ENCODE data around the gene MRGPRD.

The MRGPRD gene

GRCh38 chr11:68980776-68981065 lies at the start of gene MRGPRD:
TSS of gene MRGPRD (minus strand) at chr11:68980986. CDS start at chr11:68980986, 0 bp downstream.
- TF ChIP-seq ZFX (IDR thresholded peaks at IDR 0.05), result no peak
- TF ChIP-seq CTCF (conservative IDR thresholded peaks at IDR 0.05), result no peak
- H3K27ac ChIP-seq, result no peak within 1 kb of the TSS

GRCh38 chr11:69030301-69030700 lies 49.5 kb upstream of the MRGPRD start:
- TF ChIP-seq CTCF (conservative IDR thresholded peaks at IDR 0.05) (no peak), ZFX (IDR thresholded peaks at IDR 0.05) (no peak)

GRCh38 chr11:69027704-69028372 lies 47.1 kb upstream of the MRGPRD start:
- no peak for TF ChIP-seq ZFX (IDR thresholded peaks at IDR 0.05)
- TF ChIP-seq CTCF (conservative IDR thresholded peaks at IDR 0.05), result no peak
- no peak overlapping the region for H3K27ac ChIP-seq

More at GRCh38 chr11:69030301-69030700, 49.5 kb upstream of the MRGPRD start:
- H3K27ac ChIP-seq, result no peak overlapping the region

GRCh38 chr11:69024509-69024908 lies 43.7 kb upstream of the MRGPRD start:
- H3K27ac ChIP-seq, result no peak overlapping the region
- TF ChIP-seq CTCF (conservative IDR thresholded peaks at IDR 0.05) (no peak), ZFX (IDR thresholded peaks at IDR 0.05) (no peak)

- no peak for TF ChIP-seq ZFX (IDR thresholded peaks at IDR 0.05)
- TF ChIP-seq CTCF (conservative IDR thresholded peaks at IDR 0.05), result no peak
- H3K27ac ChIP-seq, result no peak overlapping the region
These were observed 41.5 kb upstream of the MRGPRD start for GRCh38 chr11:69022260-69022659.

GRCh38 chr11:69018924-69019323 lies 38.1 kb upstream of the MRGPRD start:
- no peak for TF ChIP-seq CTCF (conservative IDR thresholded peaks at IDR 0.05)
- TF ChIP-seq ZFX (IDR thresholded peaks at IDR 0.05), result no peak
- no peak overlapping the region for H3K27ac ChIP-seq

- no peak overlapping the region for H3K27ac ChIP-seq
- no peak for TF ChIP-seq CTCF (conservative IDR thresholded peaks at IDR 0.05)
- TF ChIP-seq ZFX (IDR thresholded peaks at IDR 0.05), result no peak
These were observed 37.2 kb upstream of the MRGPRD start for GRCh38 chr11:69017951-69018350.
